ENCODE data around the gene KRTAP6-2.

KRTAP6-2 gene

GRCh38 chr21:30625449-30626165, 26.9 kb upstream of the KRTAP6-2 start:
- no peak for DNase-seq (ENCODE audit: low read depth)
- TF ChIP-seq CTCF (conservative IDR thresholded peaks at IDR 0.05; ENCODE audit: low read depth, low read length) = no peak
- no peak overlapping the region for H3K4me3 ChIP-seq (ENCODE audit: low read length)

DNA sequence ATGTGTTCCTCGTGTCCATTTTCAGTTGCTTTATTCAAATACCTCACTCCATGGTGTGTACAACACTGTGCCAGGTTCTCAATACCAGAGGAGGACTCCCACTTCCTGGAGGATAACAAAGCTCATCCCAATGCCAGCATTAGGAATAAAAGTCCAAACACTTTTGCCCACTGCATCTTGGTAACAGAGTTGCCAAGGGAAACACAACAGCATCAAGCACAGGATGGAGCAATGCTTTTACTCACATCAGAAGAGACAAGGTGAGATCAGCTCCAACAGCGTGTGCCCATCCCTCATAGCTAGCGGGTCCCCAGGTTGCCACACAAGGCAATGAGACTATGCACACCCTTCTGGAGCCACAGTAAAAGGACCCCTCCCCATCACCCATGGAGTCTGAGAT, 24.7 kb upstream of the KRTAP6-2 start:
- no peak for TF ChIP-seq CTCF (conservative IDR thresholded peaks at IDR 0.05; ENCODE audit: low read depth, low read length)
- no peak overlapping the region for H3K4me3 ChIP-seq (ENCODE audit: low read length)
- DNase-seq (ENCODE audit: low read depth) = no peak

DNA sequence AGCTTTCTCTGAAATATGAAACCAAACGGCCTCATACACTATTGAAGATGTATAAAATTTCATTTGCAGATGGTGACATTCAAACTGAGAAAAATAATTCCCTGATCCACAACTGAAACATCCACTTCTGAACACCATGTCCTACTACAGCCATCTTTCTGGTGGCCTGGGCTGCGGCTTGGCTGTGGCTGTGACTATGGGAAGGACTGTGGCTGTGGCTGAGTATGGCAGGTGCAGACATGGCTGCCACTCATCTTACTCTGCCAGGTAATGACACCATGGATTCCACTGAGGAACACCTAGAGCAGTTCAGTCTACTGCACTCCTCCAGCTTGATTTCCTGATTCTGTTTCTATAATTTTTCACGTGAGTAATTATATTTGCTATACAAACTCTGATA, 21.8 kb upstream of the KRTAP6-2 start, which contains the start of gene KRTAP20-4:
Gene KRTAP20-4, plus strand, starts transcription at position 106 of the 400 bp plus-strand sequence.
- DNase-seq (ENCODE audit: low read depth) = no peak
- no peak for TF ChIP-seq CTCF (conservative IDR thresholded peaks at IDR 0.05; ENCODE audit: low read depth, low read length)
- no peak within 1 kb of the TSS for H3K4me3 ChIP-seq (ENCODE audit: low read length)

- no peak overlapping the region for H3K4me3 ChIP-seq (ENCODE audit: low read length)
- no peak for DNase-seq (ENCODE audit: low read depth)
- TF ChIP-seq CTCF (conservative IDR thresholded peaks at IDR 0.05; ENCODE audit: low read depth, low read length) = no peak
These were observed 21.4 kb upstream of the KRTAP6-2 start for GRCh38 chr21:30620080-30620479.

DNA sequence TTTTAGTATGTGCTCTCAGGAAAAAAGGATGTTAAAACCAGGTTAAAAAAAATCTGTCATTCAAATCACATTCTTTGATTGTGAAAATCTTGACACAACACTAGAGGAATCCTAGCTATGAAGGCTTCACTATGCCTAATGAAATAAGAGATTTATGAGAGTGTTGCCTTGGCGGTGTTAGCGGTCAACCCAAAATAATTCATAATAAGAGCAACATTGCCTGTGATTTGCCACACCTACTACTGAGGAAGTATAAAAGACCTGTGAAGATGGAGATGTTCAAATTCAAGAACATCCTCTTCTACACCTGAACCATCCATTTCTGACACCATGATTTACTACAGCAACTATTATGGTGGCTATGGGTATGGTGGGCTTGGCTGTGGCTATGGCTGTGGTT, 17.4 kb upstream of the KRTAP6-2 start, which contains the start of gene KRTAP20-1:
Gene KRTAP20-1, plus strand, starts transcription at position 301 of the 400 bp plus-strand sequence. Its CDS starts 30 bp downstream, at position 331.
- TF ChIP-seq CTCF (conservative IDR thresholded peaks at IDR 0.05; ENCODE audit: low read depth, low read length) = no peak
- no peak within 1 kb of the TSS for H3K4me3 ChIP-seq (ENCODE audit: low read length)
- no peak for DNase-seq (ENCODE audit: low read depth)

GRCh38 chr21:30615199-30615598, 16.5 kb upstream of the KRTAP6-2 start:
- DNase-seq (ENCODE audit: low read depth) = no peak
- TF ChIP-seq CTCF (conservative IDR thresholded peaks at IDR 0.05; ENCODE audit: low read depth, low read length) = no peak
- no peak overlapping the region for H3K4me3 ChIP-seq (ENCODE audit: low read length)

GRCh38 chr21:30613836-30614235, 15.1 kb upstream of the KRTAP6-2 start, which contains the start of gene KRTAP6-1:
Gene KRTAP6-1 (minus strand): TSS chr21:30613930. CDS start chr21:30613904, 26 bp downstream.
- no peak within 1 kb of the TSS for H3K4me3 ChIP-seq (ENCODE audit: low read length)
- DNase-seq (ENCODE audit: low read depth) = no peak
- TF ChIP-seq CTCF (conservative IDR thresholded peaks at IDR 0.05; ENCODE audit: low read depth, low read length) = no peak
